Measurements from ENCODE around the gene DUSP2. TPM values are rescaled to one million over a fixed set of nuclear protein-coding genes. Genes with fewer than 3 reads are reported as not detected.

The DUSP2 gene
- total RNA-seq, 4 donors from 2014 or later, result 2.6 to 10.2 (median 7.9) TPM

DNA sequence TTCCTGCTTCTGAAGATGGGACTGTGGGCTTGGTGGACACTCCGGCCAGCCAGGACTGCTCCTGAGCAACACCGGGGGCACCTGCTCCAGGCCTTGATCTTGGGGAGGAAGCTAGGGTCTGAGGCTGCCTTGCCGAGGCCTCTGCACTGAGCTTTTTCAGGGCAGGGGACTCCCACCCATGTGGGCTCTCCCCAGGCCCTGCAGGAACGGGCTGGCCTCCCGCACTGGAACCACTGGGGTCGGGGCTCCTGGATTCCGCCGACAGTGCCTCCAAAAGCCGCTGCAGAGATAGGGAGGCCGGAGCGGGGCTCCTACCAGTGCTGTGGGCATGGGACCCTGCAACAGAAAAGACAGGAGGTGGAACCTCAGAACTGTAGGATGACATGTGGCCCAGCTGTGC lies 21.3 kb downstream of the DUSP2 start:
- TF ChIP-seq, protein P1, sequence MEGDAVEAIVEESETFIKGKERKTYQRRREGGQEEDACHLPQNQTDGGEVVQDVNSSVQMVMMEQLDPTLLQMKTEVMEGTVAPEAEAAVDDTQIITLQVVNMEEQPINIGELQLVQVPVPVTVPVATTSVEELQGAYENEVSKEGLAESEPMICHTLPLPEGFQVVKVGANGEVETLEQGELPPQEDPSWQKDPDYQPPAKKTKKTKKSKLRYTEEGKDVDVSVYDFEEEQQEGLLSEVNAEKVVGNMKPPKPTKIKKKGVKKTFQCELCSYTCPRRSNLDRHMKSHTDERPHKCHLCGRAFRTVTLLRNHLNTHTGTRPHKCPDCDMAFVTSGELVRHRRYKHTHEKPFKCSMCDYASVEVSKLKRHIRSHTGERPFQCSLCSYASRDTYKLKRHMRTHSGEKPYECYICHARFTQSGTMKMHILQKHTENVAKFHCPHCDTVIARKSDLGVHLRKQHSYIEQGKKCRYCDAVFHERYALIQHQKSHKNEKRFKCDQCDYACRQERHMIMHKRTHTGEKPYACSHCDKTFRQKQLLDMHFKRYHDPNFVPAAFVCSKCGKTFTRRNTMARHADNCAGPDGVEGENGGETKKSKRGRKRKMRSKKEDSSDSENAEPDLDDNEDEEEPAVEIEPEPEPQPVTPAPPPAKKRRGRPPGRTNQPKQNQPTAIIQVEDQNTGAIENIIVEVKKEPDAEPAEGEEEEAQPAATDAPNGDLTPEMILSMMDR (IDR thresholded peaks at IDR 0.05; ENCODE audit: low read depth), result no peak

GRCh38 chr2:96123290-96123689 lies 21.9 kb downstream of the DUSP2 start:
- TF ChIP-seq, protein P1 (IDR thresholded peaks at IDR 0.05; ENCODE audit: low read depth), result no peak

GRCh38 chr2:96122391-96122790 lies 22.8 kb downstream of the DUSP2 start:
- TF ChIP-seq, protein P1 (IDR thresholded peaks at IDR 0.05; ENCODE audit: low read depth), result no peak

DNA sequence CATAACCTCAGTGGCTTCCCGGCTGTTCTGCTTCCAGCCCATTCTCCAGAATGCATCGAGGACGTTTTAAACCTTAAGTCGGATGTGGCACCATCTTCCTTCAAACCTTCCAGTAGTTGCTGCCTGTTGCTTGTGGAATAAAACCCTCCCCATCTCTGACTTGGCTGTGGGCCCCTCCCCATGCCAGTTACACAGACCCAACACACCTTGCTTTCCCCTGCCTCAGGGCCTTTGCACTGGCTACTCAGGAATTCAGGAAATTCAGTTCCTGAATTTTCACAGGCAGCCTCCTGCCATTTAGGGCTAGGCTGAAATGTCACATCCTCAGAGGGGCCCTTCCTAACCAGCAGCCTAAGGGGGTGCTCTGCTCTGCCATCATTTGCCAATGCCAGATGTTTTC lies 23.8 kb downstream of the DUSP2 start:
- TF ChIP-seq, protein P1 (IDR thresholded peaks at IDR 0.05; ENCODE audit: low read depth), result no peak

DNA sequence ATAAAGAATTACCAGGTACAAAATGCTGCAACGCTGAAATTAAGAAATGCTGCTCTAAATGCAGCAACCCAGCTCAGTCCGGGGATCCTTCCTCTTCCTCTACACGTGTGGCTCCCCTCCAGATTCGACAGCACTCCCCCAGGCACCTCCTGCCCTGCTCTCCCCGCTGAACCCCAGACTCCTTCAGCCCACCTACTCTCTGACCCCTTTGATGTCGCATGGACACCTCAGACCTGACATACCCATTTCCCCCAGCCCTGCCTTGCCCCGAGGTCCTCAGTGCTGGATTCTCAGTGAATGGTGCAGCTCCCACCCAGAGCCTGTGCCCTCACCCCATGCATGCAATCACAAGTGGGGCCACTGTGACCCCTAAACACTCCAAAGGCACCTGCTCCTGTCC lies 24.2 kb downstream of the DUSP2 start:
- TF ChIP-seq, protein P1 (IDR thresholded peaks at IDR 0.05; ENCODE audit: low read depth), result no peak

DNA sequence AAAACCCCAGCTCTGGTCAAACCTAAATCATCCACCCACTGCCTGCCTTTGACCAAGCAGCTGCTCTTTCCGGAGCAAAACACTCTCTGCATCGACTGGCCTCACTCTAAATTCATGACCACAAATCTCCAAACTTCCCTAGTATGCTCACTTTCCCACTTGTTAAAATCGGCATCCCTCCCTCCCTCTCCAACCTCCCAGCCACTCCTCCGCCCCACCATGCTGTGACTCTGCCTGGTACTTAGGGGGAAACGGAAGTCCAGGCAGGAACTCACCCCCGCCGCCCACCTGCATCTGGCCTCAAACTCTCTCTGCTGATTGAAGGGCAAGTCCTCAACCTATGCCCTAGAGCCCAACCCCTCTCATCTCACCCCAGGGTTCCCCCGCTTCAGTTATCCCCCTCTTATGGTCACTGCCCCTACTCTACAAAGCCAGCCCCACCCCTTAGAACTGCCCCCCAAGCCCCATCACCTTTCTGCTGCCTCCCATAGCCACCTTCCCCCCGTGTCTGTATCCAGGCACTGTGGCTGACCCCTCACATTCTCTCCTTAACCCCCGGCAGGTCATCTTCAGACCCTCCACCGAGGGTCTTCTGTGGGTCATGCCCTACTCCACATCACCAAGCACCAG lies 25.0 kb downstream of the DUSP2 start:
- TF ChIP-seq, protein P1 (IDR thresholded peaks at IDR 0.05; ENCODE audit: low read depth), result no peak

DNA sequence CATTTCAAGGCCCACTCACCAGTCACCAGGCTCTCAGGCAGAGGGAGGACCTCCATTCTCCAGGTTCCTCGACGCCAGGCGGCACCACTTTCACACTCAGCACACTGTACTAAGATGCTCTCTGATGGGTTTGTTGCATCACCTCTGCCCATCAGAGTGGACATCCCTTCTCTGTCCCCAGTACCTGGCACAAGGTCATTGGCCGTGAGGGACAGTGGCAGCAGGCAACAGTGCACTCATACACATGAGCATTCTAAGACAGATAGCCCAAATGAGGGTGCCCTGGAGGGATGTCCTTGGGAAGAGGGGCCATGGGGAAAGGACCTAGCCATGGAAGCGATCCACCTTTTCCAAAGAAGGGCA lies 25.9 kb downstream of the DUSP2 start:
- TF ChIP-seq, protein P1 (IDR thresholded peaks at IDR 0.05; ENCODE audit: low read depth), result no peak

Data from subcutaneous adipose tissue (tissue), 4 donors.